Ovary (tissue), 3 donors: ENCODE measurements around the gene UNC93A.

Experiments
- EP300 ChIP-seq: sonication (generic); formaldehyde crosslinking; IDR thresholded peaks from one replicate; pipeline ENCODE4 v1.6.1; 2017; ENCODE audit warnings: antibody characterized with exemption
- POLR2A ChIP-seq: fragments of 450-650 bp; IDR thresholded peaks from one replicate; pipeline ENCODE4 v1.6.1; 2017; ENCODE audit warnings: antibody characterized with exemption, mild to moderate bottlenecking, moderate library complexity
- TF ChIP-seq, protein P1 (sequence below), 3 donors: fragments of 450-650 bp in 2 of 3; fragments of 200-600 bp in 1 of 3; IDR thresholded peaks; one replicate each; pipeline versions ENCODE4 v1.5.1 to v1.8.0; 2016 to 2022; ENCODE audit warnings: antibody characterized with exemption in 3 of 3, mild to moderate bottlenecking in 1 of 3
- donor health status: DM: no; HTN: no; CAD: no.

DNA sequence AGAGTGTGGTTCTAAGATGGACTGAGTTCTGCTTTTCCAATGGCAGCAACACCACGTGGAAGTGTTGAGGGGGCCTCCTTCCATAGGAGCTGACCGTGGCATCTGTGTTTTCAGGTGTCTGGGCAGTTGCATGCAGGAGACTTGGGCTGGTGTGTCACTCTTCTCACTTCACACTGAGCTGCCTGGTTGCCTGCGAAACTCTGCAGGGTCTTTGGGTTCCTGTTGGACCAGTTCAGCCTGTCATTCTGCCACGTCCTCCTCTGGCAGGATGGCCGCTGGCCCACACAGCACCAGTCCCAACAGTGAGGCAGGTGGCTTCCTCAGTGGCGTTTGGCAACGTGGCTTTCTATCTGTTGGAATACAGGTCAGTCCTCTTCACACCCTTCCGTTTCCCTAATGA is 16.1 kb upstream of the UNC93A start:
- TF ChIP-seq, protein P1, sequence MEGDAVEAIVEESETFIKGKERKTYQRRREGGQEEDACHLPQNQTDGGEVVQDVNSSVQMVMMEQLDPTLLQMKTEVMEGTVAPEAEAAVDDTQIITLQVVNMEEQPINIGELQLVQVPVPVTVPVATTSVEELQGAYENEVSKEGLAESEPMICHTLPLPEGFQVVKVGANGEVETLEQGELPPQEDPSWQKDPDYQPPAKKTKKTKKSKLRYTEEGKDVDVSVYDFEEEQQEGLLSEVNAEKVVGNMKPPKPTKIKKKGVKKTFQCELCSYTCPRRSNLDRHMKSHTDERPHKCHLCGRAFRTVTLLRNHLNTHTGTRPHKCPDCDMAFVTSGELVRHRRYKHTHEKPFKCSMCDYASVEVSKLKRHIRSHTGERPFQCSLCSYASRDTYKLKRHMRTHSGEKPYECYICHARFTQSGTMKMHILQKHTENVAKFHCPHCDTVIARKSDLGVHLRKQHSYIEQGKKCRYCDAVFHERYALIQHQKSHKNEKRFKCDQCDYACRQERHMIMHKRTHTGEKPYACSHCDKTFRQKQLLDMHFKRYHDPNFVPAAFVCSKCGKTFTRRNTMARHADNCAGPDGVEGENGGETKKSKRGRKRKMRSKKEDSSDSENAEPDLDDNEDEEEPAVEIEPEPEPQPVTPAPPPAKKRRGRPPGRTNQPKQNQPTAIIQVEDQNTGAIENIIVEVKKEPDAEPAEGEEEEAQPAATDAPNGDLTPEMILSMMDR (IDR thresholded peaks at IDR 0.05), result no peak
- TF ChIP-seq POLR2A, result no peak
- TF ChIP-seq EP300, result no peak
